Left renal cortex interstitium (tissue), 4 donors: Measurements from ENCODE around the gene MRPS21. TPM values are rescaled to one million over a fixed set of nuclear protein-coding genes. Genes with fewer than 3 reads are reported as not detected.
A peak's percentile ranks its signal among the peaks of the same experiment; 100 is the strongest.

Source experiments
- DNase-seq, 4 donors: peaks; one replicate each; pipeline ENCODE4 v3.0.0-alpha.2; 2013; ENCODE audit warnings: low read depth in 4 of 4, low spot score in 2 of 4, missing footprints in 1 of 4
- polyA plus RNA-seq, 4 donors: library from polyadenylated mRNA; unstranded; fragments of 120-200 nt; gene quantifications; one replicate each; pipeline ENCODE4 v1.2.1, GENCODE V29; 2013; ENCODE audit not compliant: insufficient read length in 4 of 4

Gene MRPS21
- polyA plus RNA-seq, result 10 to 100 TPM; 67.5 to 86.0 (median 74.0) TPM

DNA sequence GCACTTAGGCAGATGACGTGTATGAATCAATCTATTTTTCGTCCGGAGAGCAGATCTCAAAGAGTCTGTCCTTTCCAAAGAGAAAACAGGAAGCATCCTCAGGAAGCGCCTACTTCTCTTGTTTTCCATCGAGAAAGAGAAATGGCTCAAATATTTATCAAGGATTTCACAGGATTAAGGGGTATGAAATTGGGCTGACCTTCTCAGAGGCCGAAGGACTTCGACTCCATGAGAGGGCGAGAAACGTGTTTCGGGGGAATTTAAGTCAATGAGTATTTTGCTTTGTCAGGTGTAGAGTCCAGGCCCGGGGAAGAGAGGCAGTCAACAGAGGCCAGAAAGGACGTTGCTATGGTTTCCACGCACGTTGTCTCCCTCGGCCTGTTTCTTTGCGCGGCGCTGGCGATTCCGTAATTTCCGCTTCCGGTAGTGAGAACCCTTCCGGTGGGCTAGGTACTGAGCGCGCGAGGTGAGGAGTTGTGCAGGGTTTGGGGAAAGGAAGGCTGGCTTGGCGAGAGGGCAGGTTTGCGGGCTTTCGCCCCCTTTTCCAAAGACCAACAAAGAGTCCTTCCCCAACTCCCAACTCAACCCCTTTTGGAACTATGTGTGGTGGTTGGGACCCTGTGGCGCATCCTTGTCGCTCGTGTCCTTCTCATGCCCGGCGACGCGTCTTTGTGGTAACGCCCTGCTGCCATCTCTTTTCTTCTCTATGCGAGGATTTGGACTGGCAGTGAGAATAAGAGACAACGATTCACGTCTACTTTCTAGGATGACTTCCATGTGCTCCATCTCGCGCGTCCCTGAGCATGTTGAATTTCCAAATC is at the start of gene MRPS21:
MRPS21 (plus strand) TSS at position 429 of the 821 bp plus-strand sequence. CDS start 506 bp downstream, outside the sequence.
- peak; percentile 83 to 96 (median 88) for DNase-seq

DNA sequence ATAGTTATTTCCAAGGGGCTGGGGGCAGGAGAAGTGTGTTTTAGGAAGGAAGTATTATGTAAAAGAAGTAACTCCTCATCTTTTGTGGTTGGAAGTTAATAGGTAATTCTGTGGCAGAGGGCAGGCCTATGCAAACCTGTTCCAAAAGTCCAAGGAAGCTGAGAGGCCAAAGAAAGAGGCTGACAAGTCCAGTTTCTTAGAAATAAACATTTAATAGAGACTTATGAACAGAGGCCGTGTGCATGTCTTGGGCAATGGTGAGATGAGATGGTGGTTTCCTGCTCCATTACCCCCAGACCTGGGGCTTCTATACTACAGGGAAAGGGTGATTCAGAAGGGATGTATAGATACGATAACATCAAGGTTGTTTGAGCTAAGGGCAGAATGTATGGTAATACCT is 43.7 kb upstream of the MRPS21 start:
- no peak for DNase-seq

DNA sequence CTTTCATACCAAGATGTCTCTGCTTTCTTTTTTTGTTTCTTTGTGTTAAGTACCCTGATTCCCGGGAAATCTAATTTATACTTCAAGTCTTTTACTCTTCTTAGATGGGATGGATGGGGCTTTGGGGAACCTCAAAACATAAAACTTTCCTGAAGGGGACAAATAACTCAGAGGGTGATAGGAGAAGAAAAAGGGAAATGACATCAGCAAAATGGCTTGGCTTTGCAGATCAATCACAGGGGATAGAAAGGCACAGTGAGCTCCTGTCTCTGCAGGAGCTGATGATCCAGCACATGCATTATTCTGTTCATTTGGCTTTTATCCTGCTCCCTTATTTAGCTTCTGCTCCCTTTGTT is 37.5 kb upstream of the MRPS21 start:
- no peak for DNase-seq

DNA sequence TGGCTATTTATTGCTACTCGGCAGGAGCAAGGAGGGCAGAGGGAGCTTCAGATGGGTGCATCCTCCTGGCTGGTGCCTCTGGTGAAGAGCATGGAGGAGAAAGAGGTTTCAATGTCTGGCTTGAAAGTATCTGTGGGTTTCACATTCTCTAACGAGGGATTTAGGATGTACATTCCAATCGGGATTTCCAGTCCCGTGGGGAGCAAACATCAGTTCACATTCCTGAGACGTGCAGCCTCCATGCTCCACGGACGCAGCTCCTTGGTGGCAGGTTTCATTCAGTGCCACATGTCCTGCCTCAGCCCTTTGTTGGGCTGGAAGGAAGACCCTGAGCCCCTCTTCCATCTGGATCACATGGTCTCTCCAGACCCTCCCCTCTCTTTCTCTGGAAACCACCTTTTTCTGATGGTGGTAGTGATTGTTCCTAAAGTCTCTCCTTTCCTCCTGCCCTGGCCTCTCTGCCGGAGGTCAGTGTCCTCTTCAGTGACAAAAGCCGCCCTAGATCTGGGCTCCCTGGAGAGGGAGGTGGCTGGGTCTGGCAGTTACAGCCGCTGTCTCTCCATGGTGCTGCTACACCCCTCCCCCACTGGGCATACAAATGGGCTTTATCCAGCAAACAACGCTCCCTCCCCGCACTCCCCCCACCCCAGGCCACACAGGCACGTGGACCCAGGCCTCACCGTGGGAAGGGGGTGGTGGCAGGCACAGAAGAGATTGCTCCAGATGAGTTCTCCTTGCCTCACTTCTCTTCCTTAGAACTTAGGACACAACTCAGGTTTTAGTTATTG is 36.9 kb upstream of the MRPS21 start:
- peak in 1 of 4 donors; percentile 11 for DNase-seq

DNA sequence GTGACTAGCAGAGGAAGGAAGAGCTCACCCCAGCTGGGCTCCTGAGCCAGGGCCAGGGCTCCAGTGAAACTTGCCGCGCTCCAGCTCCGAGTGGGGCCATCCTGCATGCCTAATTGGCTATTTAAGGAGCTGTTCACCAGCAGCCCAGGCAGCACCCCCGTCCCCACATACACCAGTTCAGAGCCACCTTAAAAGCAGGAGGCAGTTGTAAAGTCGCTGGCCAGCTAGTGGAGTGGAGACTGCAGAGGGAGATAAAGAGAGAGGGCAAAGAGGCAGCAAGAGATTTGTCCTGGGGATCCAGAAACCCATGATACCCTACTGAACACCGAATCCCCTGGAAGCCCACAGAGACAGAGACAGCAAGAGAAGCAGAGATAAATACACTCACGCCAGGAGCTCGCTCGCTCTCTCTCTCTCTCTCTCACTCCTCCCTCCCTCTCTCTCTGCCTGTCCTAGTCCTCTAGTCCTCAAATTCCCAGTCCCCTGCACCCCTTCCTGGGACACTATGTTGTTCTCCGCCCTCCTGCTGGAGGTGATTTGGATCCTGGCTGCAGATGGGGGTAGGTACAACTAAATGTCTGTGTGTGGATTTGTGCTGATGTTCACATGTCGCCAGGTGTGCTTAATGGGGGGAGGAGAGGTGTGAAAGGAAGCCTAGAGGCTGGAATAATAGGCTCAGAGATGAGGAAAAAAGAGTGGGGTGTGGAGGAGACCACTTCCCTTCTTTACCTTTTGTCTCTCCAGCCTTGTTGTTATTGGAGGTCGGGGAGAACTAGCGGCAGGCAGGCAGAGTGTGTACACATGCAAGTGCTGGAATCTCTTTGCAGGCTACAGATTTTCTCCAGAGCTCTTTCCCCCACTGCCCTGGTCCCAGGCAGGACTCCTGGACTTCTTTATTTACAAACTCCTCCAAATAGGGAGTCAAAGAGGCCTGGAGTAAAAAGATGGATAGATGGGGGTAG is 35.8 kb upstream of the MRPS21 start, which contains the start of gene CA14:
CA14 (plus strand) TSS at position 151 of the 962 bp plus-strand sequence; CDS start at position 506, 355 bp downstream.
- peak in 1 of 4 donors; percentile 26 for DNase-seq

DNA sequence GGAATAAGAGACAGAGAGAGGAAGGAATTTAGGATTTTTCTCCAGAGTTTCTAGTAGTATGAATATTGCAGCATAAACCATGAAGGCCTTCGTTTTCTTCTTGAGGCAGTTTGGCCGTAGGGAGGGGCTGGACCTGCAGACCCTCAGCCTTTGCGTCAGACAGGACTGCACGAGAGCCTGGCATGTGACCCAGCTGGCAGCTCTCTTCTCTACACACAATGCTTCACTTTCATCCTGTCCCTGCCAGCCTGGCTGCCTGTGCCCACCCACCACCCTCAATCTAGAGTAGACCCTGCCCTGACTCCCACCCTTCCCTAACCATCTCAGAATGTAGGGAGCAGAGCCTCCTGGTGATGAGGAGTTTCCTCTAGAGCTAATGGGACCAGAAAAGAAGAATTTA is 34.4 kb upstream of the MRPS21 start:
- DNase-seq, result no peak

DNA sequence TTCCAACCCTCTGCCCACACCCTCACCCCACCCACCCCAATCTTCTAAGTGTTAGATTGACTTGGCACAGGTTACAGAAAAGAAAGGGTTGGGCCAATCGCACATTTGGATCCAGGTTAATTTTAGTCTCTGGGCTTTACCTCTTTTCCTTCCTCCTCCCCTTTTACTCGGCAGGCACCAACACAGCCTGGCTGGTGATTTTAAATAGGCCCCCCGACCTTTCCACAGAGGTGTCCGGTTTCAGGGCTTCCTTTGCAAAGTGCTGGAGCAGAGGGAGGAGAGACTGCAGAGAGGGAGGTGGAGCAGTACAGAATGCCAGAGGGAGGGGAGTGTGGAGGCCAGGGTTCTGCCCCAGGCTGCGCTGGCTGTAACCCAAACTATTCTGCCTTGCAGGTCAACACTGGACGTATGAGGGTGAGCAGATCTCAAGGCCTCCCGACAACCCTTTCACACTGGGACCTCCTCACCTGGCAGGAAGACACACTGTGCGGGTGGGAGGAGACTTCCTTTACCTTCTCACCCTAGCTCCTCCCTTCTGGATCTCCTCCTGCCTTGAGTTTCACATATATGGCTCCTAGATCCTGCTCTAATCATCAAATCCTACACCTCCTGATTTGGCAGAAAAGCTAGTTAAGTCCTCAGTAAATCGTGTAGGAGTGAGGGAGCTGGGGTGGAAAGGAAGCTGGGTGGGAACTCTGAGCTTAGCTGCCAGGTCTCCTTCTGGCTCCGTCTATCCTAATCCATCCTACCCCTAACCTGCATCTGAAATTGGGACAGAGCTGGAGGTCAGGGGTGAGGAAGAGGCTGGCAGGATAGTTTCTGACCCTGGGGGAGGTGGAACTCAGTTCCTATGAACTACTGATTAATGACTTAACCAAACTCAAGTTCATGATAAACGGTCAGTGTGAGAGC is 33.6 kb upstream of the MRPS21 start:
- DNase-seq, result peak in 1 of 4 donors; percentile 66

DNA sequence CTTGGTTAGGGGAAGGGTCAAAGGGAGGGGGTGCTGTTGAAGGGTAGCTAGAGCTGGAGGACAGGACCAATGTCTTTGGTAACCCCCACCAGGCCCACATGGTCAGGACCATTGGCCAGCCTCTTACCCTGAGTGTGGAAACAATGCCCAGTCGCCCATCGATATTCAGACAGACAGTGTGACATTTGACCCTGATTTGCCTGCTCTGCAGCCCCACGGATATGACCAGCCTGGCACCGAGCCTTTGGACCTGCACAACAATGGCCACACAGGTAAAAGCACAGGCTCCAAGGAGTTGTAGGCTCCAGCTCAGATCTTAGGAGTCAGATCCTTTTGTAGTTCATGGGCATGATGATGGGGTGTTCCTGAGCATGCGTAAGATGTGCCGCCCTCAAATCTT is 32.3 kb upstream of the MRPS21 start:
- no peak for DNase-seq

DNA sequence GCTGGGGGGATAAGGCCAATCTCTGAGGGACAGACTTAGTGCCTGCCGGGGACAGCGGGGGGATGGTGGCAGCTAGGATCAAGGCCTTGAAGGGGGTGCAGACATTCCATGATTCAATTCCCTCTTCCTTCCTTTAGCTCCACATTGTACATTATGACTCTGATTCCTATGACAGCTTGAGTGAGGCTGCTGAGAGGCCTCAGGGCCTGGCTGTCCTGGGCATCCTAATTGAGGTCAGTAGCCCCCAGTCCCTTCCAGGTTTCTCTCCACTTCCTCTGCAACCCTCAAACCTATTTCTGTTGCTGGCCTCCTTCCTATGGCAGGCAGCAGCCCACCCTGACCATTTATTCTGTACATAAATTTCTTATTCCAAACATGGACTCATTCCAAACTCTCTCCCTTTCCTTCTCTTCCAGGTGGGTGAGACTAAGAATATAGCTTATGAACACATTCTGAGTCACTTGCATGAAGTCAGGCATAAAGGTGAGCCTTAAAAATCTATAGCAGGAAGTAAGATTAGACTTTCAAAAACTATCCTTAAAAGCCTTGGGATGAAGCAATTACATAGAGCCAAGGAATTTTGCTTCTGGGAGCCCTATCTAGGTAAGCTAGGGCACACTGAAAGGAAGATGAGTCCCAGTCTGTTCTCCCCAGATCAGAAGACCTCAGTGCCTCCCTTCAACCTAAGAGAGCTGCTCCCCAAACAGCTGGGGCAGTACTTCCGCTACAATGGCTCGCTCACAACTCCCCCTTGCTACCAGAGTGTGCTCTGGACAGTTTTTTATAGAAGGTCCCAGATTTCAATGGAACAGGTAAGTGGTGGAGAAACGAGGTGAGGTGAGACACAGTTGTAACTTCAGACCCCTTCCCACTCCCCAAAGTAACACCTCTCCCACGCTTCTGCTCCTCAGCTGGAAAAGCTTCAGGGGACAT is 31.0 kb upstream of the MRPS21 start:
- no peak for DNase-seq

DNA sequence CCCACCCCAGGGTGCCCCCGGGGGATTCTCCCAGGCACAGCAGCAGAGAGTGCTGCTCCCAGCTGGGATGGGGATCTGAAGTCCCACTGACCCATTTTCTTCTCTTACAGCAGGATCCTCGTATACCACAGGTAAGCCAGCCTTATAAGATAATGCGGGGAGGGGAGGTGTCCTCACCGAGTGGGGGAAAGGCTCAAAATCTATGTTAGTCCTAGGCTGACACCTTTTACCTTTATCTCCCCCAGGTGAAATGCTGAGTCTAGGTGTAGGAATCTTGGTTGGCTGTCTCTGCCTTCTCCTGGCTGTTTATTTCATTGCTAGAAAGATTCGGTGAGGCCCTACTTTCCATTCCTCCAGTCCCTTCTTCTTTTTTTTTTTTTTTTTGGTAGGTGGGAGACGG is 30.1 kb upstream of the MRPS21 start:
- no peak for DNase-seq

DNA sequence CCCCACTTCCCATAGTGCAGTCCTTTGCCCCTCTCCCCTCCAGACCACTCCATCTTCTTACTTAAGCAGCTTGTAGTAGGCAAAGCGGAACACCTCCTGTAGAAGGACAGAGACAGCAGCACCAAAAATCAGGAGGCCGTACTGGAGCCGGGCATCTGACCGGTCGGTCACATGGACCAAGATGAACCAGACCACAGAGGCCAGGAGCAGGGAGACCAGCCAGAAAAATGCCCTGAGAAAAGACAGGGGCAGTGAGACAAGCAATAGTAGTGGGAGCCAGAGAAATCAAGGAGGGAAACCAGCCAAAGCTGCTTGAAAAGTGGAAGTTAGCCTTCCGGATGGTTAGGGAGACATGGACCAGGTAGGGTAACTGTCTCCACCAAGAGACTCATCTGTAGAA is 25.8 kb upstream of the MRPS21 start:
- DNase-seq, result no peak

DNA sequence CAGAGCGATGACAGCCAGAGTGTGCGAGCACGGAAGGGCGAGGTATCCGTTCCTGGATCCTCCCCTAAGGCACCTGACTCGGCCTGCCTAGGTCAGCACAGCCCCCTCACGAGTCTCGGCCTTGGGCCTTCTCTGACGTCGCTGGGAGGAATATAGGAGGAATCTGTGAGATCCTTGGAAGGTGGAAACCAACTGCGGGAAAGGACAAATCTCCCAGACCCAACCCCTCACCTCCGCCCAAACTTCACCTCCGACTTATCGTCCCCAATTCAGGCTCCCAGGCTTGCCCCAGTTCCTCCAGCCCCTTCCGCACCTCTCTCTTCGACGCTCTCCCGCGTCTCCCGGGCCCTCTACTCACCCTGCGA is 25.3 kb upstream of the MRPS21 start:
- DNase-seq, result peak in 1 of 4 donors; percentile 4

DNA sequence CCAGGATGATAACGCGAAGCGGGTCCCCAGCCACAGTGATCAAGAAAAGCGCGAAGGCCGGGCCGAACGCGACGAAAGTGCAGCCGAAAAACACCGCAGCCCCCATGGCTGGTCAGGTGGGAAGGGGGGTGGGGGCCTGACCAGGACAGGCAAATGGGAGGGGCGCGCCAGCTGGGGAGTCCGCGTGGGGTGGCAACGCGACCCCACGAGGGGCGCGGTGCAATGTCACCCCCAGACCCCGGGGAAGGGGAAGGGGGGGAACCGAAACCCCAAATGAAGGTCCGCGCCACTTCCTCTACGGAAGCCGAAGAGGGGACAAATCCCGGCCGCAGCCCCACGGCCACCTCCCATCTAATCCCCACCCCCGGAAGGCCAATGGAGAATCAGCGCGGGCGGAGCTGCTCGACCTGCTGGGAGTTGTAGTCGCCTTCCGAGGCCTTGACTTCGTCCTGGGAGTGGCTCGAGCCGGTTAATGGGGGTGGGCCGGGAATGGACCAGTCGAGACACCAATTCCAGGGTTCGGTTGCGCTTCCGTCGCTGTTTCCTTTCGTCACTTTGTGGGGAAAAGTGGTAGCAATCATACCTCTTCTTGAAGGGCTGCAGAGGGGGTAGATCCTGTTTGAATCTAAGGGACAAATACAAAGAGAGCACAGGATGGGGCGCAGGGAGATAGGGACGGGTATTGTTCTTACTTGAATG is 24.8 kb upstream of the MRPS21 start, which contains the start of gene APH1A:
APH1A (minus strand) TSS at position 312 of the 699 bp plus-strand sequence; CDS start at position 106, 206 bp downstream.
- peak; percentile 87 to 96 (median 92) for DNase-seq

DNA sequence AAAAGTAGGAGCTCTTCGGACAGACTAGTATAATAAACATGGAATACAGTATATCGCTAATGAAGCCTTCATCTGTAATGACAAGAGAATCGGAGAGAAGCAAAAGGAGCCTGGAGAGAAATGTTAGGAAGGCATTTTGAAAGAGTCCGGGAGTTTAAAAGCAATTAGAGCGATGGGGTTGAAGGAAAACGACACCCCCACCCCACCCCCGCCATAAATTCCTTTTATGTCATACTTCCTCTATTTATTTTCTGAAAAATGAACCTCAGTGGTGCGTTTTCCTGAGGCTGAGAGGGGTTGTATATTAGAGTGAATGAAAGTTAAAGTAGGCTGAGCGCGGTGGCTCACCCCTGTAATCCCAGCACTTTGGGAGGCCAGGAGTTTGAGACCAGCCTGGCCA is 24.2 kb upstream of the MRPS21 start:
- no peak for DNase-seq

DNA sequence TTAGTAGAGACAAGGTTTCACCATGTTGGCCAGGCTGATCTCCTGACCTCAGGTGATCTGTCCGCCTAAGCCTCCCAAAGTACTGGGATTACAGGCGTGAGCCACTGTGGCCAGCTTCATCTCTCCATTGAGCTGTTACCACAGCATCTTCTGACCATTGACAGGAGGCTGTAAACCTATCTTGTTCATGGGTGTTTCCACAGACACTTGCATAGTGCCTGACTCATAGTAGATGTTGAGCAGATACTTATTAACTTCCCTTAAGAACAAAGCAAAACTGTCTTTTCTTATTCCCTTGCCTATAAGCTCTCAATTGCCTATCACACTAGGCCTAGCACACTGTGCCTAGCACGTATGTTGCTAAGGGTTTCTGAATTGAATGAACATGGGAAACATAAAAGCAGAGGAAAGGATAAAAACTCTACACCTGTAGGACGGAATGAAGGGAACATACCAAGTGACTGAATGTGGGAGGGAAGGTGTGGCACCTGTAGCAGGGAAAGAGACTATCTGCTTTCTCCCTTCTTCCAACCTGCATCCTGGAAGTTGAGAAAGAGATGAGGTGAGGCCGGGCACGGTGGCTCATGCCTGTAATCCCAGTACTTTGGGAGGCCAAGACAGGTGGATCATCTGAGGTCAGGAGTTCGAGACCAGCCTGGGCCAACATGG is 22.2 kb upstream of the MRPS21 start:
- no peak for DNase-seq

DNA sequence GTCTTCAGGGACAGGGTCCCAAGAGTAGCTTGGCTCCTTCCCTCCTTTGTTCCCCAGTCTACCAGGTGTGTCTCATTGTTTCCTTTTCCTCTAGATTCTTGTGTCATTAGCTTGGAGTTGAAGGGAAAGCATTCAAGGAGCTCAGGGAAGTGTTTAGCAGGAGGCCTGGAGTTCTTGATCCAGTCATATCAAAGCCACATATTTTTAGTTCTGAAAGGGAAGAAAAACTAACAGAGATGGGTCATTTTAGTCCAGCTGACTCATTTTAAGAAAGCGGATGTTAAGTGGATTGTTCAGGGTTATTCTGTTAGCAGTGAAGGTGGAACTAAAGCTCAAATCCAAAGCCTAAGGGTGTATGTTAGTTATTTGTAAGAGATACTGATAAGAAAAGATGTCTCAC is 20.4 kb upstream of the MRPS21 start:
- no peak for DNase-seq

DNA sequence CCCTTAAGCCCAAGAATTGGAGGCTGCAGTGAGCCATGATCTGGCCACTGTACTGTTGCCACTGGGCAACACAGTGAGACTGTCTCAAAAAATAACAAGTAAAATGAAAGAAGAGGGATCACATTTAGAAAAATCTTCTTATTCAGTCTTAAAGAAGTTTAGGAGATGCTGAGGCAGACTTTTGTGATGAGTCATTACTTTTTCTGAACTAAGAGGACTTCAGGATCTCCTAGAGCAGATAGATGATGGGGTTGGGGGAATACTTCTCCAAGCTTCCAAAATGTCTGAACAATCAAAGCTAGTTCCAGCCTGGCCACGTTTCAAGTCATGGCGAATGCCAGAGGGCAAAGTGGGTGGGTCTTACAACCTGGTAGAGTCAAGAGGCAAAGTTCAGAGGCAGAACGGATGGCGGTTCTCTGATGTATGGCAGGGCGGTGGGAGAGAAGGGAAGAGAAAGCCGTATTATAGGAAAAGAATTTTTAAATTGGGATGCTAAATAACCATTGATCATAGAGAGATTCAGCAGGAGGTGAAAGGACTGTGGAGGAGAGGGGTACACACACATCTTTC is 13.4 kb upstream of the MRPS21 start:
- DNase-seq, result no peak
